Measurements from ENCODE around the gene LIG4. TPM values are rescaled to one million over a fixed set of nuclear protein-coding genes. Genes with fewer than 3 reads are reported as not detected.
A peak's percentile ranks its signal among the peaks of the same experiment; 100 is the strongest.

LIG4 gene
- 4.2 TPM for total RNA-seq

GRCh38 chr13:108215436-108215835, at the start of gene LIG4:
Gene LIG4, minus strand, starts transcription at chr13:108215536. Its CDS starts 4,268 bp downstream, at chr13:108211268.
- Histone ChIP-seq H3K9ac (ENCODE audit: low read depth in 1 of 3, low read length in 3 of 3) (peak within 1 kb of the TSS; percentile 67 to 78 (median 68)), H3K4me3 (ENCODE audit: low read length in 3 of 3) (peak within 1 kb of the TSS; percentile 73 to 81 (median 73)), H3K9me3 (ENCODE audit: control insufficient read depth in 3 of 3, low read length in 3 of 3) (no peaks in the 10 kb centered on the region), H3K36me3 (ENCODE audit: control insufficient read depth in 3 of 3, insufficient read depth in 3 of 3, low read length in 3 of 3) (peaks cover 2 to 8% (median 4%) of the 10 kb centered on the region in 3 donors), H3K4me1 (ENCODE audit: control insufficient read depth in 3 of 3, insufficient read depth in 3 of 3, low read length in 3 of 3) (peaks cover 17 to 41% (median 31%) of the 10 kb centered on the region in 3 donors), H3K27me3 (ENCODE audit: control insufficient read depth in 3 of 3, insufficient read depth in 3 of 3, low read length in 3 of 3) (no peaks in the 10 kb centered on the region), H3K27ac (ENCODE audit: low read depth, low read length) (no peak within 1 kb of the TSS)

GRCh38 chr13:108263621-108264355, 48.5 kb upstream of the LIG4 start:
- Histone ChIP-seq H3K27ac (ENCODE audit: low read depth, low read length) (no peak overlapping the region), H3K4me3 (ENCODE audit: low read length in 3 of 3) (no peak overlapping the region), H3K9ac (ENCODE audit: low read depth in 1 of 3, low read length in 3 of 3) (no peak overlapping the region), H3K36me3 (ENCODE audit: control insufficient read depth in 3 of 3, insufficient read depth in 3 of 3, low read length in 3 of 3) (no peaks in the 10 kb centered on the region), H3K4me1 (ENCODE audit: control insufficient read depth in 3 of 3, insufficient read depth in 3 of 3, low read length in 3 of 3) (no peaks in the 10 kb centered on the region), H3K27me3 (ENCODE audit: control insufficient read depth in 3 of 3, insufficient read depth in 3 of 3, low read length in 3 of 3) (no peaks in the 10 kb centered on the region), H3K9me3 (ENCODE audit: control insufficient read depth in 3 of 3, low read length in 3 of 3) (no peaks in the 10 kb centered on the region)

GRCh38 chr13:108257248-108257647, 41.9 kb upstream of the LIG4 start:
- Histone ChIP-seq H3K27me3 (ENCODE audit: control insufficient read depth in 3 of 3, insufficient read depth in 3 of 3, low read length in 3 of 3) (no peaks in the 10 kb centered on the region), H3K36me3 (ENCODE audit: control insufficient read depth in 3 of 3, insufficient read depth in 3 of 3, low read length in 3 of 3) (no peaks in the 10 kb centered on the region), H3K9me3 (ENCODE audit: control insufficient read depth in 3 of 3, low read length in 3 of 3) (no peaks in the 10 kb centered on the region), H3K4me1 (ENCODE audit: control insufficient read depth in 3 of 3, insufficient read depth in 3 of 3, low read length in 3 of 3) (no peaks in the 10 kb centered on the region), H3K9ac (ENCODE audit: low read depth in 1 of 3, low read length in 3 of 3) (no peak overlapping the region), H3K4me3 (ENCODE audit: low read length in 3 of 3) (no peak overlapping the region), H3K27ac (ENCODE audit: low read depth, low read length) (no peak overlapping the region)

- Histone ChIP-seq H3K4me3 (ENCODE audit: low read length in 3 of 3) (no peak overlapping the region), H3K36me3 (ENCODE audit: control insufficient read depth in 3 of 3, insufficient read depth in 3 of 3, low read length in 3 of 3) (no peaks in the 10 kb centered on the region), H3K27me3 (ENCODE audit: control insufficient read depth in 3 of 3, insufficient read depth in 3 of 3, low read length in 3 of 3) (no peaks in the 10 kb centered on the region), H3K27ac (ENCODE audit: low read depth, low read length) (no peak overlapping the region), H3K9ac (ENCODE audit: low read depth in 1 of 3, low read length in 3 of 3) (no peak overlapping the region), H3K4me1 (ENCODE audit: control insufficient read depth in 3 of 3, insufficient read depth in 3 of 3, low read length in 3 of 3) (no peaks in the 10 kb centered on the region), H3K9me3 (ENCODE audit: control insufficient read depth in 3 of 3, low read length in 3 of 3) (peaks cover 0 to 8% (median 3%) of the 10 kb centered on the region in 3 donors)
These were observed 33.8 kb upstream of the LIG4 start for GRCh38 chr13:108249150-108249549.

- Histone ChIP-seq H3K27ac (ENCODE audit: low read depth, low read length) (no peak overlapping the region), H3K4me1 (ENCODE audit: control insufficient read depth in 3 of 3, insufficient read depth in 3 of 3, low read length in 3 of 3) (peaks cover 0 to 4% (median 0%) of the 10 kb centered on the region in 3 donors), H3K9ac (ENCODE audit: low read depth in 1 of 3, low read length in 3 of 3) (no peak overlapping the region), H3K4me3 (ENCODE audit: low read length in 3 of 3) (no peak overlapping the region), H3K9me3 (ENCODE audit: control insufficient read depth in 3 of 3, low read length in 3 of 3) (no peaks in the 10 kb centered on the region), H3K36me3 (ENCODE audit: control insufficient read depth in 3 of 3, insufficient read depth in 3 of 3, low read length in 3 of 3) (peaks cover 0 to 2% (median 0%) of the 10 kb centered on the region in 3 donors), H3K27me3 (ENCODE audit: control insufficient read depth in 3 of 3, insufficient read depth in 3 of 3, low read length in 3 of 3) (no peaks in the 10 kb centered on the region)
These were observed 15.0 kb upstream of the LIG4 start for GRCh38 chr13:108230377-108230776.

GRCh38 chr13:108227651-108228272, 12.4 kb upstream of the LIG4 start:
- peaks cover 4 to 16% (median 12%) of the 10 kb centered on the region in 3 donors for H3K4me1 ChIP-seq (ENCODE audit: control insufficient read depth in 3 of 3, insufficient read depth in 3 of 3, low read length in 3 of 3)
- no peak overlapping the region for H3K4me3 ChIP-seq (ENCODE audit: low read length in 3 of 3)
- H3K9me3 ChIP-seq (ENCODE audit: control insufficient read depth in 3 of 3, low read length in 3 of 3), result no peaks in the 10 kb centered on the region
- no peaks in the 10 kb centered on the region for H3K27me3 ChIP-seq (ENCODE audit: control insufficient read depth in 3 of 3, insufficient read depth in 3 of 3, low read length in 3 of 3)
- no peak overlapping the region for H3K9ac ChIP-seq (ENCODE audit: low read depth in 1 of 3, low read length in 3 of 3)
- H3K36me3 ChIP-seq (ENCODE audit: control insufficient read depth in 3 of 3, insufficient read depth in 3 of 3, low read length in 3 of 3), result peaks cover 0 to 2% (median 0%) of the 10 kb centered on the region in 3 donors
- H3K27ac ChIP-seq (ENCODE audit: low read depth, low read length), result no peak overlapping the region

GRCh38 chr13:108226184-108226583, 10.8 kb upstream of the LIG4 start:
- H3K36me3 ChIP-seq (ENCODE audit: control insufficient read depth in 3 of 3, insufficient read depth in 3 of 3, low read length in 3 of 3), result peaks cover 0 to 2% (median 0%) of the 10 kb centered on the region in 3 donors
- H3K4me3 ChIP-seq (ENCODE audit: low read length in 3 of 3), result no peak overlapping the region
- no peaks in the 10 kb centered on the region for H3K27me3 ChIP-seq (ENCODE audit: control insufficient read depth in 3 of 3, insufficient read depth in 3 of 3, low read length in 3 of 3)
- H3K4me1 ChIP-seq (ENCODE audit: control insufficient read depth in 3 of 3, insufficient read depth in 3 of 3, low read length in 3 of 3), result peaks cover 4 to 18% (median 12%) of the 10 kb centered on the region in 3 donors
- H3K27ac ChIP-seq (ENCODE audit: low read depth, low read length), result no peak overlapping the region
- H3K9me3 ChIP-seq (ENCODE audit: control insufficient read depth in 3 of 3, low read length in 3 of 3), result no peaks in the 10 kb centered on the region
- no peak overlapping the region for H3K9ac ChIP-seq (ENCODE audit: low read depth in 1 of 3, low read length in 3 of 3)

- Histone ChIP-seq H3K27me3 (ENCODE audit: control insufficient read depth in 3 of 3, insufficient read depth in 3 of 3, low read length in 3 of 3) (no peaks in the 10 kb centered on the region), H3K36me3 (ENCODE audit: control insufficient read depth in 3 of 3, insufficient read depth in 3 of 3, low read length in 3 of 3) (no peaks in the 10 kb centered on the region), H3K4me3 (ENCODE audit: low read length in 3 of 3) (no peak overlapping the region), H3K4me1 (ENCODE audit: control insufficient read depth in 3 of 3, insufficient read depth in 3 of 3, low read length in 3 of 3) (peaks cover 4 to 21% (median 14%) of the 10 kb centered on the region in 3 donors), H3K9ac (ENCODE audit: low read depth in 1 of 3, low read length in 3 of 3) (no peak overlapping the region), H3K9me3 (ENCODE audit: control insufficient read depth in 3 of 3, low read length in 3 of 3) (no peaks in the 10 kb centered on the region), H3K27ac (ENCODE audit: low read depth, low read length) (no peak overlapping the region)
These were observed 10.1 kb upstream of the LIG4 start for GRCh38 chr13:108225440-108225839.

GRCh38 chr13:108223687-108224503, 8.6 kb upstream of the LIG4 start:
- H3K4me1 ChIP-seq (ENCODE audit: control insufficient read depth in 3 of 3, insufficient read depth in 3 of 3, low read length in 3 of 3), result peaks cover 17 to 32% (median 20%) of the 10 kb centered on the region in 3 donors

More at GRCh38 chr13:108223687-108224503, 8.6 kb upstream of the LIG4 start:
- Histone ChIP-seq H3K27me3 (ENCODE audit: control insufficient read depth in 3 of 3, insufficient read depth in 3 of 3, low read length in 3 of 3) (no peaks in the 10 kb centered on the region), H3K9me3 (ENCODE audit: control insufficient read depth in 3 of 3, low read length in 3 of 3) (no peaks in the 10 kb centered on the region), H3K4me3 (ENCODE audit: low read length in 3 of 3) (no peak overlapping the region), H3K27ac (ENCODE audit: low read depth, low read length) (no peak overlapping the region), H3K36me3 (ENCODE audit: control insufficient read depth in 3 of 3, insufficient read depth in 3 of 3, low read length in 3 of 3) (no peaks in the 10 kb centered on the region), H3K9ac (ENCODE audit: low read depth in 1 of 3, low read length in 3 of 3) (peak overlapping the region in 1 of 3 donors; percentile 34)

Data from skeletal muscle tissue (tissue), 4 donors.